OCI-M2 (cell line): Measurements from ENCODE around the gene AK5.

Experiments
- DNase-seq: peaks from one replicate; lab custom pipeline; 2025; ENCODE audit not compliant: unreplicated experiment; lab: John Stamatoyannopoulos, UW

AK5 gene

GRCh38 chr1:77434967-77435366 lies 153.1 kb downstream of the AK5 start:
- DNase-seq: no peak

- DNase-seq: no peak
Observed at GRCh38 chr1:77438236-77438913, 156.6 kb downstream of the AK5 start.

GRCh38 chr1:77446841-77447555 lies 165.2 kb downstream of the AK5 start:
- DNase-seq: no peak

GRCh38 chr1:77447669-77448068 lies 165.8 kb downstream of the AK5 start:
- no peak for DNase-seq

GRCh38 chr1:77459881-77460280 lies 178.1 kb downstream of the AK5 start:
- DNase-seq: no peak

- no peak for DNase-seq
Observed at GRCh38 chr1:77461691-77462090, 179.9 kb downstream of the AK5 start.

GRCh38 chr1:77463216-77463615 lies 181.4 kb downstream of the AK5 start:
- DNase-seq: no peak

- no peak for DNase-seq
Observed at GRCh38 chr1:77465139-77465538, 183.3 kb downstream of the AK5 start.

GRCh38 chr1:77465922-77466321 lies 184.1 kb downstream of the AK5 start:
- DNase-seq: no peak

- DNase-seq: no peak
Observed at GRCh38 chr1:77467021-77467595, 185.3 kb downstream of the AK5 start.

- DNase-seq: no peak
Observed at GRCh38 chr1:77467741-77468140, 185.9 kb downstream of the AK5 start.

GRCh38 chr1:77468257-77468948 lies 186.6 kb downstream of the AK5 start:
- DNase-seq: no peak

GRCh38 chr1:77468949-77469710 lies 187.3 kb downstream of the AK5 start:
- DNase-seq: no peak

GRCh38 chr1:77471691-77472090 lies 189.9 kb downstream of the AK5 start:
- DNase-seq: no peak

- no peak for DNase-seq
Observed at GRCh38 chr1:77473690-77474089, 191.9 kb downstream of the AK5 start.

GRCh38 chr1:77475641-77476040 lies 193.8 kb downstream of the AK5 start:
- DNase-seq: no peak

- DNase-seq: no peak
Observed at GRCh38 chr1:77476475-77476874, 194.7 kb downstream of the AK5 start.

GRCh38 chr1:77484334-77484733 lies 202.5 kb downstream of the AK5 start:
- no peak for DNase-seq

GRCh38 chr1:77484926-77485325 lies 203.1 kb downstream of the AK5 start:
- no peak for DNase-seq

GRCh38 chr1:77487631-77488030 lies 205.8 kb downstream of the AK5 start:
- DNase-seq: no peak

GRCh38 chr1:77489910-77490309 lies 208.1 kb downstream of the AK5 start:
- DNase-seq: no peak
